ENCODE measurements around the gene MYO5A.

DNA sequence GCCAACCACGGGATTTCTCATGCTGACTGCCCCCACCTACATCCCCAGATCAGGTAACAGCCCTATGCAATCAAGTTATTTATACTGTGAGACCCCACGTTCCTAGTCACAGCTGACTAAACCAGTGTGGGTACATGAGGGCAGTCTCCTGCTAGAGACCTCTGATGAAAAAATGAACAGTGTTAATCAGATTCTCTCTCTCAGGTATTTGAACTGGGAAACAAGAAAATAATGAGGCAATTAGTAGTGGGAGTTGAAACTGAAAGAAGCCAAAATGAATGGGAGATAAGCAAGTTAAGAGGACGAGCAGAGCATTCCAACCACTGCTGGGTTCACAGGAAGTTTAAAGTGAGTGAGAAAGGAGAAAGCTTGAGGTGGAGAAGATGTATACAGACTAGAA is 134.6 kb downstream of the MYO5A start:
- TF ChIP-seq GATA2 (IDR thresholded peaks at IDR 0.05; ENCODE audit: low read depth, low read length) (no peak), GATA3 (IDR thresholded peaks at IDR 0.05; ENCODE audit: low read depth, low read length) (no peak)
